A549 (cell line): ENCODE results near the gene DNAH8. TPM values are rescaled to one million over a fixed set of nuclear protein-coding genes. Genes with fewer than 3 reads are reported as not detected.

Experiments
- ATAC-seq, 2 experiments: fragments of 200-7000 bp in 1 of 2; fragments of >200 bp in 1 of 2; cut with Nextera tagmentation in 1 of 2; cut with Tn5 transposase in 1 of 2; 3 replicates each; pipeline versions ENCODE4 v1.8.0 to v1.9.1; 2018 to 2020; ENCODE audit warnings: mild to moderate bottlenecking in 1 of 2, moderate library complexity in 1 of 2
- CTCF ChIA-PET: fragments of 300-600 bp; sonication (Branson Sonifier 250); formaldehyde crosslinking; extraction: SDS; loops from one replicate; lab custom pipeline; 2021; ENCODE audit warnings: antibody characterized with exemption, inconsistent platforms; lab: Yijun Ruan, JAX
- POLR2A ChIA-PET: fragments of 350-600 bp; formaldehyde crosslinking; extraction: SDS; loops from one replicate; lab custom pipeline; 2021; ENCODE audit warnings: antibody characterized with exemption, inconsistent platforms; lab: Yijun Ruan, JAX
- DNase-seq, 2 experiments: peaks; one replicate each; pipeline versions ENCODE4 v3.0.0 to v3.0.0-alpha.2; 2011 to 2016; ENCODE audit warnings: low read depth in 1 of 2, low spot score in 1 of 2
- FAIRE-seq: peaks from 2 replicates; lab custom pipeline; 2011; peaks lifted over from hg19 to GRCh38; lab: Jason Lieb, UNC
- H3K27ac ChIP-seq, 2 experiments: fragments of >200 bp; sonication (Bioruptor Twin); formaldehyde crosslinking; 3 replicates each; pipeline ENCODE4 v1.5.1; 2016 to 2017
- H3K4me1 ChIP-seq: fragments of >200 bp; sonication (Bioruptor Twin); formaldehyde crosslinking; 3 replicates; pipeline ENCODE4 v1.6.1; 2016
- H3K4me2 ChIP-seq: fragments of >200 bp; sonication (Bioruptor Twin); formaldehyde crosslinking; 3 replicates; pipeline ENCODE4 v1.6.1; 2016
- H3K4me3 ChIP-seq: fragments of >200 bp; sonication (Bioruptor Twin); formaldehyde crosslinking; 3 replicates; pipeline ENCODE4 v1.5.1; 2016
- H3K9me3 ChIP-seq: fragments of >200 bp; sonication (Bioruptor Twin); formaldehyde crosslinking; 3 replicates; pipeline ENCODE4 v1.6.1; 2016
- BCL3 ChIP-seq: fragments of >200 bp; sonication (Bioruptor Twin); formaldehyde crosslinking; IDR thresholded peaks from 3 replicates; pipeline ENCODE4 v1.6.1; 2016
- CBX2 ChIP-seq: fragments of 200-600 bp; sonication (generic); IDR thresholded peaks from 2 replicates; pipeline ENCODE4 v1.6.1; 2016; ENCODE audit warnings: low read depth, mild to moderate bottlenecking, borderline replicate concordance
- CBX8 ChIP-seq: fragments of 200-600 bp; sonication (generic); IDR thresholded peaks from 2 replicates; pipeline ENCODE4 v1.6.1; 2016
- CHD4 ChIP-seq: fragments of 200-600 bp; sonication (generic); IDR thresholded peaks from 2 replicates; pipeline ENCODE4 v1.6.1; 2016; ENCODE audit warnings: antibody characterized with exemption, mild to moderate bottlenecking, borderline replicate concordance
- CTCF ChIP-seq: fragments of >200 bp; sonication (Bioruptor Twin); formaldehyde crosslinking; IDR thresholded peaks from 3 replicates; pipeline ENCODE4 v1.5.1; 2016
- E2F6 ChIP-seq: IDR thresholded peaks from 2 replicates; pipeline ENCODE4 v1.6.1; 2012; ENCODE audit warnings: low read depth, borderline replicate concordance
- EHMT2 ChIP-seq: fragments of 200-600 bp; sonication (generic); IDR thresholded peaks from 2 replicates; pipeline ENCODE4 v1.6.1; 2016; ENCODE audit warnings: antibody characterized with exemption, low read depth, mild to moderate bottlenecking, moderate library complexity
- FOXS1 ChIP-seq: fragments of 250-450 bp; sonication (Bioruptor Pico); IDR thresholded peaks from 2 replicates; pipeline ENCODE4 v1.5.0; 2020; ENCODE audit warnings: mild to moderate bottlenecking, moderate library complexity
- JUNB ChIP-seq: fragments of >200 bp; sonication (Bioruptor Twin); formaldehyde crosslinking; IDR thresholded peaks from 2 replicates; pipeline ENCODE4 v1.6.1; 2016
- MAZ ChIP-seq: fragments of 150-350 bp; IDR thresholded peaks from 2 replicates; pipeline ENCODE4 v1.6.1; 2014; ENCODE audit warnings: antibody characterized with exemption, low read depth, low read length, borderline replicate concordance
- NPAS2 ChIP-seq: fragments of 250-450 bp; sonication (Bioruptor Pico); IDR thresholded peaks from 2 replicates; pipeline ENCODE4 v1.8.0; 2022; ENCODE audit warnings: mild to moderate bottlenecking, moderate library complexity, borderline replicate concordance
- PBX3 ChIP-seq: IDR thresholded peaks from 2 replicates; pipeline ENCODE4 v1.6.1; 2012
- PHF8 ChIP-seq: fragments of 200-600 bp; sonication (generic); IDR thresholded peaks from 2 replicates; pipeline ENCODE4 v1.6.1; 2016; ENCODE audit warnings: low read depth, mild to moderate bottlenecking, antibody characterized with exemption, moderate library complexity, borderline replicate concordance
- RAD21 ChIP-seq, 2 experiments: fragments of >200 bp in 1 of 2; sonication (Bioruptor Twin) in 1 of 2; formaldehyde crosslinking in 1 of 2; IDR thresholded peaks in 1 of 2; conservative IDR thresholded peaks in 1 of 2; 2 replicates in 1 of 2; 3 replicates in 1 of 2; pipeline ENCODE4 v1.6.1; 2012 to 2018; ENCODE audit warnings: inconsistent platforms in 1 of 2
- RFX5 ChIP-seq: fragments of 450-650 bp; IDR thresholded peaks from 2 replicates; pipeline ENCODE4 v1.7.1; 2014; ENCODE audit warnings: antibody characterized with exemption, mild to moderate bottlenecking, moderate library complexity
- TFCP2L1 ChIP-seq: fragments of 250-450 bp; sonication (Bioruptor Pico); IDR thresholded peaks from 2 replicates; pipeline ENCODE4 v1.5.0; 2021; ENCODE audit warnings: mild to moderate bottlenecking
- TP53 ChIP-seq: fragments of 250-450 bp; sonication (Bioruptor Pico); IDR thresholded peaks from 2 replicates; pipeline ENCODE4 v1.5.0; 2021; ENCODE audit warnings: mild to moderate bottlenecking, moderate library complexity
- USF2 ChIP-seq: fragments of 450-650 bp; IDR thresholded peaks from 2 replicates; pipeline ENCODE4 v1.6.1; 2014; ENCODE audit warnings: antibody characterized with exemption
- ZC3H11A ChIP-seq: fragments of 450-650 bp; IDR thresholded peaks from 2 replicates; pipeline ENCODE4 v1.6.1; 2014; ENCODE audit warnings: antibody characterized with exemption, mild to moderate bottlenecking
- WGBS: methylation state at CpG from one replicate; pipeline ENCODE4 v1.1.6; 2017; ENCODE audit errors: missing lambda C conversion rate; 5-methylcytosine and 5-hydroxymethylcytosine counted together
- polyA plus RNA-seq, 4 experiments: library from polyadenylated mRNA; depleted of rRNA in 3 of 4; stranded (reverse); fragments of >200 nt; fragmentation: RNase III in 1 of 4; extraction: RNeasy Plus Mini Kit Qiagen cat#74134 plus additional on column Dnase treatment in 1 of 4; gene quantifications; 2 replicates in 3 of 4; 3 replicates in 1 of 4; pipeline ENCODE4 v1.2.3, GENCODE V29; 2011 to 2017

Gene DNAH8
- polyA plus RNA-seq, 2 of the 4 experiments (the other 2 are of a cell fraction): not detected

- TF ChIP-seq CHD4 (no peak), EHMT2 (no peak), PHF8 (no peak)
Measured at GRCh38 chr6:38782616-38783015, 67.5 kb downstream of the DNAH8 start (continued).

- Histone ChIP-seq H3K4me2 (no peak overlapping the region), H3K4me1 (no peaks in the 10 kb centered on the region), H3K27ac (no peak overlapping the region), H3K4me3 (no peak overlapping the region), H3K9me3 (no peaks in the 10 kb centered on the region)
- DNase-seq (no peak), FAIRE-seq (no peak), ATAC-seq (no peak)
- 18% methylated on average over 8 of the region's 11 CpGs for WGBS
- ChIA-PET POLR2A (no interaction called here), CTCF (interaction anchor here (0.9 kb wide), 1 partner anchor 10 kb away, joined by 3 read pairs; no protein-coding TSS in a partner anchor)
- TF ChIP-seq JUNB: no peak
- no peak for TF ChIP-seq RAD21 (conservative IDR thresholded peaks at IDR 0.05 in 1 of 2, IDR thresholded peaks at IDR 0.05 in 1 of 2)
- TF ChIP-seq FOXS1 (CRISPR knock-in tag): no peak
- TF ChIP-seq ZC3H11A: no peak
- no peak for TF ChIP-seq TP53
- TF ChIP-seq CTCF: no peak
- no peak for TF ChIP-seq NPAS2 (CRISPR knock-in tag)
Measured at GRCh38 chr6:38783443-38784228, 68.5 kb downstream of the DNAH8 start.

GRCh38 chr6:38784506-38785235 lies 69.6 kb downstream of the DNAH8 start:
- Histone ChIP-seq H3K9me3 (no peaks in the 10 kb centered on the region), H3K4me2 (no peak overlapping the region), H3K27ac (no peak overlapping the region), H3K4me1 (no peaks in the 10 kb centered on the region), H3K4me3 (no peak overlapping the region)
- TF ChIP-seq USF2 (no peak), EHMT2 (no peak), NPAS2 (CRISPR knock-in tag) (no peak), MAZ (no peak), CBX8 (no peak), CBX2 (no peak), RFX5 (no peak), BCL3 (no peak), PBX3 (no peak), TP53 (no peak), TFCP2L1 (CRISPR knock-in tag) (no peak), E2F6 (no peak)
- ChIA-PET POLR2A (no interaction called here), CTCF (interaction anchor here (0.9 kb wide), 1 partner anchor 11 kb away, joined by 3 read pairs; no protein-coding TSS in a partner anchor)
- 2% methylated on average over 2 of the region's 2 CpGs for WGBS
- ATAC-seq (no peak), FAIRE-seq (no peak), DNase-seq (no peak)
